ENCODE measurements around the gene HDAC4. TPM values are rescaled to one million over a fixed set of nuclear protein-coding genes. Genes with fewer than 3 reads are reported as not detected.

Gene HDAC4
- total and polyA plus RNA-seq, 2 donors from 2014 or later: 2.2 to 56.8 TPM

DNA sequence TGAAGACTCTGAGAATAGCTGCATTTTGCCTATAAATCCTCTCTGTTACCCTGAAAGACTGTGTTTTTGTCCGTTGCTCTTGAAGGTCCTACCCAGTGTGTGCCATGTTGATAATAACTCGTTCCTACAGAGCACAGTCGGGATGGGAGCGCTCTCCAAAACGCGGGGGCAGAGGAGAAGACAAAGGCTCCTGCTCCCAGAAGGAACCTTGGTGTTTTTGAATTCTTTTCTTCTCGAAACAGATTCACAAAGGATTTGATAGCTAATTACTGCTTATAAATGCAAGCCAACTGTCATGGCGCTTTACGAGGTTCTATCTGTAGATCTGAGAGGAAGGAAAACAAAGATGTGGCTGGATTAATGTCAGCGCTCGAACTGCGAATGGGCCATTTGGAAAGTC is 19.3 kb upstream of the HDAC4 start:
- Histone ChIP-seq H3K4me1 (ENCODE audit: control insufficient read depth in 2 of 3, insufficient read depth in 2 of 3, low read depth in 1 of 3, low read length in 3 of 3) (no peaks in the 10 kb centered on the region), H3K27me3 (ENCODE audit: control insufficient read depth, insufficient read depth, low read length) (no peaks in the 10 kb centered on the region), H3K9ac (ENCODE audit: low read length in 3 of 3) (no peak overlapping the region), H3K36me3 (ENCODE audit: control insufficient read depth in 2 of 3, insufficient read depth in 3 of 3, low read length in 3 of 3) (no peaks in the 10 kb centered on the region), H3K4me3 (ENCODE audit: low read length in 3 of 3) (no peak overlapping the region), H3K9me3 (ENCODE audit: control insufficient read depth in 2 of 3, insufficient read depth in 1 of 3, low read length in 3 of 3) (no peaks in the 10 kb centered on the region), H3K27ac (ENCODE audit: low read depth in 2 of 2, low read length in 2 of 2) (no peak overlapping the region)
- FAIRE-seq (no peak), DNase-seq (no peak)
- no peak for TF ChIP-seq CTCF (IDR thresholded peaks at IDR 0.05; ENCODE audit: borderline replicate concordance, extremely low read depth, insufficient read depth)
- intact Hi-C loops (cut with DNase I): no loop called here

DNA sequence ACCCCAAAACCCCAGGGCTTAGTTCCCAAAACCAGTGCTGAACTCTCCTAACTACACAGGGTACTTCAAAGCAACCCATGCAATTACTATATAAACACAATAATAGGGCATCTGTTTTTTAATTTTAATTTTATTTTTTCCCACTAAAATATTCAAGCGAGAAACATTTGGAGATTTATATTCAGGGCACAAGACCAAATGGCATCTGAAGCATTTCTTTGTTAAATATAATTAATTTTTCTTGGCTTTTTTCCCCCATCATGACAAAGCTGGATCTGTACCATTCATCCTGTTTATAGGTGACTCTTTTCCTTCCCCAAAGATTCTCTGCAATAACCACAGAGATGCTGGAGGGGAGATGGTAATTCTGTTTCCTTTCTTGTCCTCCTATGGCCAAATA is 18.1 kb upstream of the HDAC4 start:
- Histone ChIP-seq H3K9ac (ENCODE audit: low read length in 3 of 3) (no peak overlapping the region), H3K27ac (ENCODE audit: low read depth in 2 of 2, low read length in 2 of 2) (no peak overlapping the region), H3K4me1 (ENCODE audit: control insufficient read depth in 2 of 3, insufficient read depth in 2 of 3, low read depth in 1 of 3, low read length in 3 of 3) (no peaks in the 10 kb centered on the region), H3K36me3 (ENCODE audit: control insufficient read depth in 2 of 3, insufficient read depth in 3 of 3, low read length in 3 of 3) (no peaks in the 10 kb centered on the region), H3K9me3 (ENCODE audit: control insufficient read depth in 2 of 3, insufficient read depth in 1 of 3, low read length in 3 of 3) (peaks cover 0 to under 1% (median 0%) of the 10 kb centered on the region in 3 donors), H3K4me3 (ENCODE audit: low read length in 3 of 3) (no peak overlapping the region), H3K27me3 (ENCODE audit: control insufficient read depth, insufficient read depth, low read length) (no peaks in the 10 kb centered on the region)
- FAIRE-seq (no peak), DNase-seq (no peak)
- no peak for TF ChIP-seq CTCF (IDR thresholded peaks at IDR 0.05; ENCODE audit: borderline replicate concordance, extremely low read depth, insufficient read depth)
- intact Hi-C loops (cut with DNase I): no loop called here

DNA sequence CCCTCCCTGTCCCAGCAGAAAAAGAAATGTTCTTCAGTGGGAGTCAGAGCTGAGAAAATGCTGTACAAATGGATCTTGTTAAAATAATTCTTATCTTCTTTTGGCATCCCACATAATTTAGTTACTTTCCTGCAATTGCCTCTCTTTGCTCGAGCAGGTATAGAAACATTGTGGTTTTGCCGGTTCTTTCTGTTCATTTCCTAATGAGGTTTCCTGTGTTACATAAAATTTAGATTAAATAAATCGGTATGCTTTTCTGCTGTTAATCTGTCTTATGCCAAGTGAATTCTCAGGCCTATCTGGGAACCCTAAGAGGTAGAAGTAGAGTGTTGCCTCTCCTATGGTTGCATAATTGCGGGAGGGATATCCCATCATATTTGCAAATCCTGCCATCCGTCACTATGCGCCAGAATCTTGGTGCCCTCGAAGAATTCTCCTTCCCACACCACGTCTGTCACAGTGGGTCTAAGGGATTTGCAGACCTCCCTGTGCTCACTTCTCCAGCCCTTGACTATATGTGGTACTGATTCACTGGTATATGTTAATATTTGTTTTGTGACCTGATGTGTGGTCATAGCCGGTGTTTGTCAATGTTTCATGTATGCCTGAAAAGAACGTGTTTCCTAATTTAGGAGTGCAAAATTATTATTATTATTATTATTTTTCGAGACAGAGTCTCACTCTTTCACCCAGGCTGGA is 12.2 kb upstream of the HDAC4 start:
- no peak for TF ChIP-seq CTCF (IDR thresholded peaks at IDR 0.05; ENCODE audit: borderline replicate concordance, extremely low read depth, insufficient read depth)
- DNase-seq (no peak), FAIRE-seq (no peak)
- intact Hi-C loops (cut with DNase I): no loop called here
- Histone ChIP-seq H3K4me3 (ENCODE audit: low read length in 3 of 3) (no peak overlapping the region), H3K27me3 (ENCODE audit: control insufficient read depth, insufficient read depth, low read length) (no peaks in the 10 kb centered on the region), H3K9ac (ENCODE audit: low read length in 3 of 3) (no peak overlapping the region), H3K36me3 (ENCODE audit: control insufficient read depth in 2 of 3, insufficient read depth in 3 of 3, low read length in 3 of 3) (no peaks in the 10 kb centered on the region), H3K4me1 (ENCODE audit: control insufficient read depth in 2 of 3, insufficient read depth in 2 of 3, low read depth in 1 of 3, low read length in 3 of 3) (peaks cover 0 to 2% (median 0%) of the 10 kb centered on the region in 3 donors), H3K9me3 (ENCODE audit: control insufficient read depth in 2 of 3, insufficient read depth in 1 of 3, low read length in 3 of 3) (peaks cover 0 to 5% (median 3%) of the 10 kb centered on the region in 3 donors), H3K27ac (ENCODE audit: low read depth in 2 of 2, low read length in 2 of 2) (no peak overlapping the region)
